RWPE1 (cell line): ENCODE results near the gene SDR39U1.

Experiments
- CTCF ChIA-PET: fragments of 350-600 bp; sonication (Branson Sonifier 250); formaldehyde crosslinking; extraction: SDS; loops from one replicate; lab custom pipeline; 2021; lab: Yijun Ruan, JAX
- POLR2A ChIA-PET: fragments of 400-600 bp; formaldehyde crosslinking; extraction: SDS; loops from one replicate; lab custom pipeline; 2020; ENCODE audit warnings: antibody characterized with exemption; ENCODE audit not compliant: low non-redundant PET; lab: Yijun Ruan, JAX
- DNase-seq: peaks from one replicate; pipeline ENCODE4 v3.0.0; 2012; ENCODE audit warnings: low spot score
- H3K27ac ChIP-seq: fragments of 450-650 bp; 2 replicates; pipeline ENCODE4 v1.5.1; 2017
- TF ChIP-seq, protein P1 (sequence below): fragments of 450-650 bp; conservative IDR thresholded peaks from 2 replicates; pipeline ENCODE4 v1.5.1; 2017; ENCODE audit warnings: low read depth, mild to moderate bottlenecking

SDR39U1 gene

DNA sequence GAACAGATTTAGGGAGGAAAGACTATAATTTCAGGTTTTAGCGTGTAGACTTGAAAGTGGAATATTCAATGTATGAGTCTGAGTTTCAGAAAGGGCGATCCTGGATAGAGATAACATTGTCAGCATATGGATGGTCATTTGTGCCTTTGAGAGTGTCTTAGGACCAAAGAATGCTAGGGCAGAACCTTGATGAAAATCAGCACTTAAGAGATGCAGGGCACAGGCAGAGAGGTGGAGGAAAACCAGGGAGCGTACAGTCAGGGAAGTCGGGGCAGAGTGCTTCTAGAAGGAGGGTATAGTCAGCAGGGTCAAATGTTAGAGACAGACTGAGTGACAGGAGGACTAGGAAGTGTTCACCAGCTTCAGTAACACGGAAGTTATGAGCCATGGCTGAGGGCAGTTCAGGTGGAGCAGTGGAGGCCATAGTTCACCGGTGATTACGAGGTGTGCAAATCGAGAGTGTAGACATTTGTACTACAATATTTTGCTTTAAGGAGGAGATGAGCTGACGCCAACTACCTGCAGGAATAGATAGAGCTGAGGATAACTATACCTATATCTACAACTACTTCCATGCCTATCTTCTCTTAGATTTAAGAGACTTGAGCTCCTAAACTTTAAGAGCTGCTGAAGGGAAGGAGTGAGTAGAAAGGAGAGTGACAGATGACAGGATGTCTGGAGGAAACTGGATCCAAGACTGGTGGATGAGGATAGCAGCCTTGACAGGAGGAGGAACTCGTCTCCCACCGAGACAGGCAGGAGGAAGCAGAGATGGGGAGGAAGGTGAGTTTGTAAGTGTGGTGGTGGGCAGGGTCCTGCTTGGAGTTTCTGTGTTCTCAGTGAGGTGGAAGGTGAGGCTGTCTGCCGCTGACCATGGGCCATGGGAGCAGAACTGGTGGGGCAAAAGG is 19.6 kb downstream of the SDR39U1 start:
- TF ChIP-seq, protein P1, sequence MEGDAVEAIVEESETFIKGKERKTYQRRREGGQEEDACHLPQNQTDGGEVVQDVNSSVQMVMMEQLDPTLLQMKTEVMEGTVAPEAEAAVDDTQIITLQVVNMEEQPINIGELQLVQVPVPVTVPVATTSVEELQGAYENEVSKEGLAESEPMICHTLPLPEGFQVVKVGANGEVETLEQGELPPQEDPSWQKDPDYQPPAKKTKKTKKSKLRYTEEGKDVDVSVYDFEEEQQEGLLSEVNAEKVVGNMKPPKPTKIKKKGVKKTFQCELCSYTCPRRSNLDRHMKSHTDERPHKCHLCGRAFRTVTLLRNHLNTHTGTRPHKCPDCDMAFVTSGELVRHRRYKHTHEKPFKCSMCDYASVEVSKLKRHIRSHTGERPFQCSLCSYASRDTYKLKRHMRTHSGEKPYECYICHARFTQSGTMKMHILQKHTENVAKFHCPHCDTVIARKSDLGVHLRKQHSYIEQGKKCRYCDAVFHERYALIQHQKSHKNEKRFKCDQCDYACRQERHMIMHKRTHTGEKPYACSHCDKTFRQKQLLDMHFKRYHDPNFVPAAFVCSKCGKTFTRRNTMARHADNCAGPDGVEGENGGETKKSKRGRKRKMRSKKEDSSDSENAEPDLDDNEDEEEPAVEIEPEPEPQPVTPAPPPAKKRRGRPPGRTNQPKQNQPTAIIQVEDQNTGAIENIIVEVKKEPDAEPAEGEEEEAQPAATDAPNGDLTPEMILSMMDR = no peak
- no peak for DNase-seq
- ChIA-PET CTCF (interaction anchor here (0.5 to 0.6 kb wide), 2 partner anchors 93 to 1135 kb away, joined by 4 to 5 read pairs; no protein-coding TSS in a partner anchor), POLR2A (no interaction called here)
- H3K27ac ChIP-seq = no peak overlapping the region

DNA sequence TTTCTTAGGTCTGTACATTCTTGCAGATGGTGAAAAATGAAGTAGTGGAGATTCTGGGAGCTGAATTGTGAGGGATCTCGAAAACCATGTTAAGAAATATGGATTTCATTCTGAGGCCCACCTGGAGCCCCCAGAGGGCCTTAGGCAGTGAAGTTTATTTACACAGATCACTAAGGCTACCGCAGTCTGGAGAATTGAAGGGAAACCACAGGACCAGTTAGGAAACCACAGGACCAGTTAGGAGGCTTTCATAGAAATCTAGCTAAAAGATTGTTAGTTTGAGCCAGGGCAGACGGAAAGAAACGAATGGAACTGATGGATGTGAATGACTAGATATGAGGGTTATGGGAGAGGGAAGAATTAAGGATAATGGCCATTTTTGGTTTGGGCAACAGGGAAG is 20.3 kb downstream of the SDR39U1 start:
- ChIA-PET POLR2A (no interaction called here), CTCF (interaction anchor here (0.5 to 0.6 kb wide), 3 partner anchors 12 to 1135 kb away, joined by 3 to 5 read pairs (median 4); no protein-coding TSS in a partner anchor)
- no peak overlapping the region for H3K27ac ChIP-seq
- DNase-seq = no peak
- TF ChIP-seq, protein P1 = no peak

- peak overlapping the region; percentile 57 for H3K27ac ChIP-seq
- ChIA-PET POLR2A (interaction anchor here (0.6 kb wide), 1 partner anchor 87 kb away, joined by 3 read pairs; no protein-coding TSS in a partner anchor), CTCF (interaction anchor here (1.0 to 1.5 kb wide), 3 partner anchors 12 to 85 kb away, joined by 4 to 5 read pairs (median 5); no protein-coding TSS in a partner anchor)
- DNase-seq = no peak
- TF ChIP-seq, protein P1 = no peak
Measured at GRCh38 chr14:24418492-24418873, 24.1 kb downstream of the SDR39U1 start.

DNA sequence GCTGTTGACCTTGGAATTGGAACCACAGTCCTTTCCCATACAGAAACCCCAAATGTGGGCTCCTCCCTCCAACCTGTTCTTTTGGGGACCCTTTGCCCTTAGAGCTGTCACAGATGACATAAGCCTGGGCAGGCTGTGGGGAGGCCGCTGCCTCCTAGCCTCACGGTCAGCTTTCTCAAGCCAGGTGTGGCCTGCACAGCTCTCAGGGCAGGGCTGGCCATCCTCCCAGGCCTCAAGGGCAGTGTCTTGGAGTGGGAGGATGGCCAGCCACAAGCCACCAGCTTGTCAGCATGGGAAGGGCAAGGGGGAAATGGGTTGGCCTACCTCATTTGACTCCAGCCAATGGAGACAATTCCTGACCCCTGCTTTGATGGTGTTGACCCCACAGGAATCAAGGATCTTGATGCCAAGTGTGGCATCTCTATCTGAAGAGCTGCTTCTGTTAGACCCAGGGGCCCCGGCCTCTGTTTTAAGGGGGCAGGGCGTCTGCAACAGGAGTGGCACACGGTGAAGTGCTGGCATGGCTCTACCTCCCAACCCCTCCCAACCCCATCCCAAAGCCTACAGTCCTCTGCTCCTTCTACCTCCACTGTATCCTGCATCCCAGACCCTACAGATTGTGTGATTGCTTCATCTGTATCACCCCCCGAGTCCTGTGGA is 24.6 kb downstream of the SDR39U1 start:
- H3K27ac ChIP-seq = peak overlapping the region; percentile 57
- DNase-seq = no peak
- TF ChIP-seq, protein P1 = no peak
- ChIA-PET CTCF (no interaction called here), POLR2A (no interaction called here)

DNA sequence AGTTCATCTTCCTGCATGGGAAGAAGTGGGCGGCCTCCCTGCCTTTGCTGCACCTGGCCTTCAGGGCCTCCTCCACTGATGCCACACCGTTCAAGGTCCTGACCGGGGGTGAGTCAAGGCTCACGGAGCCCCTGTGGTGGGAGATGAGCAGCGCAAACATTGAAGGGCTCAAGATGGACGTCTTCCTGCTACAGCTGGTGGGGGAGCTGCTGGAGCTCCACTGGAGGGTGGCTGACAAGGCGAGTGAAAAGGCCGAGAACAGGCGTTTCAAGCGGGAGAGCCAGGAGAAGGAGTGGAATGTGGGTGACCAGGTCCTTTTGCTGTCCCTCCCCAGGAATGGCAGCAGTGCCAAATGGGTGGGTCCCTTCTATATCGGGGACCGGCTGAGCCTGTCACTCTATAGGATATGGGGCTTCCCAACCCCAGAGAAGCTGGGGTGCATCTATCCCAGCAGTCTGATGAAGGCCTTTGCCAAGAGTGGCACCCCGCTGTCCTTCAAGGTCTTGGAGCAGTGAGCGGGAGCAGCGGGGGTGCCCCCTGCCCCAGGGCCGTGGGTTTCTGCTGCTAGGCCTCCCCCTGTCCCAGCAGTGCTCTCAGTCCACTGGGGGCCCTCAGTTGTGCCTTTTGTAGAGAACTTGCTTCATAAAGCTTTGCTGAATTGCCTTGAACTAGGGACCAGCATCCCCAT is 25.5 kb downstream of the SDR39U1 start:
- TF ChIP-seq, protein P1 = no peak
- ChIA-PET POLR2A (no interaction called here), CTCF (no interaction called here)
- DNase-seq = no peak
- no peak overlapping the region for H3K27ac ChIP-seq
